Activated gamma-delta T cell treated with Interleukin-2 at 50 U/mL for 16 hours (primary cell): ENCODE measurements around the gene ADD2.
A peak's percentile ranks its signal among the peaks of the same experiment; 100 is the strongest.
"Not testable (repeated sequence)": the region's sequence is repeated elsewhere in the genome, so short reads cannot be mapped to it uniquely, and the experiment has no call there.

ENCODE experiments used
- DNase-seq: peaks from one replicate; pipeline ENCODE4 v3.0.0-alpha.2; 2020

The ADD2 gene

DNA sequence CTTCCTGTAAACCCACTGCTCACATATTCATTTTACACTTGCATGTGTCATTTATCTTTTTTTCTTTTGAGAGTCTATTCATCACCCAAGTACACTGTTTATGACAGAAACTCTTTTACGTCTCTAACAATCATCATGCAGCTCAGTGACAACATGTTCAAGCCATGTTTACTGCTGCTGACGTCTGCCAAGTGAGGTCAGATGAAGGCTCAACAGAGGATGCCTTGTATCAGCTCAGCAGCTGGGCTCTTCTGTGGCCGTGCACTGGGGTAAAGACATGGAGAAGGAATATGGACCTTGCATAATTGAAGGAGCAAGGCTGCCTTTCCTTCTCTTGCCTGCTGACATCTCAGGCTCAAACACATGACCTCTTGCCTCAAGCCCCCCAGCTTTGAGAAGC, 99.6 kb downstream of the ADD2 start:
- DNase-seq: no peak

DNA sequence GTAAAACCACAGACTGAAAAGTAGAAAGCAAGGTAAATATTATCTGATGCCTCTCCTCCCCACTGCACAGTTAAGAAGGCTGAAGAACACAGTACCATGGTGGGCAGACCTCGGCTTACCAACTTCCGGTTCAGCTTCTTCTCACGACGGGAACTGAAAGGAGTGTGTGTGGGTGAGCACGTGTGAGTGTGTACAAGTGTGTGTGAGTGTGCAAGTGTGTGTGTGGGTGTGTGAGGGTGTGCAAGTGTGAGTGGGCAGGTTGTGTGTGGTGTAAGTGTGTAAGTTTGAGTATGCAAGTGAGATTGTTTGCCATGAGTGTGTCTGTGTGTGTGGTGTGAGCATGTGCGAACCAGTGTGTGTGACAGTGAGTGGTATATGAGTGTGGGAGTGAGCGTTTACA, 103.5 kb downstream of the ADD2 start:
- DNase-seq: no peak

DNA sequence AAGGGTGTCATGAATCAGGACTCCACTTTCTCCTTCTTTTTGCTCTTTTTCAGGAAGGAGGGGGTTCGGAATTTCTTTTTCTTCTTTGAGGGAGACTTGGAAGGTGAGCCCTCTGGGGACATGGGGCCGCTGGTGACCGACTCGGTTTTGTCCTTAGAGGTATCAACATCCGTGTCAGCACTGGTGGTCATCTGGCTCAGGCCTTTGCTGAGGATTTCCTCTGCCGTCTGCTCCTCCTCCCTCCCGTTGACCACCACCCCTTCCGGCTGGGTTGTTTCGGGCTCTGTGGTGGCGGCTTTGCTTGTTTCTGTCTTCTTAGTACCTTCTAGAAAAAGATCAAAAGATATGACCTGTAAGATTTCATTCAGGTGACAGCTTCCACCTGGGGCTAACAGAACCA, 104.6 kb downstream of the ADD2 start:
- no peak for DNase-seq

GRCh38 chr2:70659551-70659950, 108.4 kb downstream of the ADD2 start:
- no peak for DNase-seq

- DNase-seq: no peak
Observed at GRCh38 chr2:70658476-70658875, 109.5 kb downstream of the ADD2 start.

- DNase-seq: no peak
Observed at GRCh38 chr2:70657246-70657645, 110.8 kb downstream of the ADD2 start.

DNA sequence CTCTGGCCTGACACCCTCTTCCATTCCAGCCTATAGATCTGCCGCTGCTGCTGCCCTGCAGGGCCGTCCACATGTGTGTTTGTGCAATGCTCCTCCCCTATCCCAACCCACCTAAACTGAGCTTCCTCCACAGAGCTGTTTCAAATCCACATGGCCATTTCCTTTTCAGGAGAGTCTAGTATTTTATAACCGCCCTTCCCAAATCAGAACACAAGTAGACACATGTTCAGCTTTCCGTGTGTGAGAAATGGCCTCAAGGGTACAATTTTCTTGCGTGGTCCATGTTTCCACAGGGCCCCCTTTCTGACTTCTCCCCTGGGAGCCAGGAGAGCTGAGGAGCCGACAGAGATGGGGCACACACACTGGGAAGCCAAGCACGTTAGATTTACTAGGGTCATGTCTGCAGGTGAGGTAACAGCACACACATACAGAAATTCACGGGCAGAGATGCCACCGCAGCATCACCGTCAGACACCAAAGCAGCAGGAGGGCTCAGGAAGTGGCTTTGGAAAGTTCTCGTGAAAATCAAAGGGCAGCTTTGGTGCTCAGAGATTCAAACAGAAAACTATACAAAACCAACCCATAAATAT, 111.5 kb downstream of the ADD2 start:
- peak; percentile 6 for DNase-seq

GRCh38 chr2:70655786-70656185, 112.2 kb downstream of the ADD2 start:
- no peak for DNase-seq

DNA sequence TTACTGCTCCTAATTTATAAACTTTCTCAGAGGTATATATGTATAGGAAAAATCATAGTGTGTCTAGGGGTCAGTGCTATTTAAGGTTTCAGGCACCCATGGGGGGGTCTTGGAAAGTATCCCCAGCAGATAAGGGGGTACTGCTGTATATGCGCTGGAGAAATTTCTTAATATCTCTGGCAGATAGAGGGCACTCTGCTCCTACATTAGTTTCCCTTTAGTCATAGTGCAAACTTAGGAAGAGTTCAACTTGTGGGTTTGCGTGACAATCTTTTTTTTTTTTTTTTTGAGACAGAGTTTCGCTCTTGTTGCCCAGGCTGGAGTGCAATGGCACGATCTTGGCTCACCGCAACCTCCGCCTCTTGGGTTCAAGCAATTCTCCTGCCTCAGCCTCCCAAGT, 112.8 kb downstream of the ADD2 start:
- DNase-seq: not testable (repeated sequence)

- DNase-seq: no peak
Observed at GRCh38 chr2:70651727-70652126, 116.3 kb downstream of the ADD2 start.

DNA sequence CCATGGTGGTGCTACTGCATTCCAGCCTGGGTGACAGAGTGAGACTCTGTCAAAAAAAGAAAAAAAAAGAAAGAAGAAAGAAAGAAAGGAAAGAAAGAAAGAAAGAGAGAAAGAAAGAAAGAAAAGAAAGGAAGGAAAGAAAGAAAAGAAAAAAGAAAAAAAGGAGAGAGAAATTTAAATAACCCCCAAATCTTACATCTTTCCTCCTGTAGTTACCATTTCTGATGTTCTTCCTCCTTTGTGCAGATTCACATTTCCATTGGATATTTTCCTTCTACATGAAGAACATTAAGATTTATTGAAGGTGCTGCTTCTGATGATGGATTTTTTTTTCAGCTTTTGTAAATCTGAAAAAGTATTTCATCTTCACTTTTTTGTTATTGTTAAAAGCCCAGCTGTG, 117.0 kb downstream of the ADD2 start:
- no peak for DNase-seq

- no peak for DNase-seq
Observed at GRCh38 chr2:70648961-70649360, 119.0 kb downstream of the ADD2 start.

DNA sequence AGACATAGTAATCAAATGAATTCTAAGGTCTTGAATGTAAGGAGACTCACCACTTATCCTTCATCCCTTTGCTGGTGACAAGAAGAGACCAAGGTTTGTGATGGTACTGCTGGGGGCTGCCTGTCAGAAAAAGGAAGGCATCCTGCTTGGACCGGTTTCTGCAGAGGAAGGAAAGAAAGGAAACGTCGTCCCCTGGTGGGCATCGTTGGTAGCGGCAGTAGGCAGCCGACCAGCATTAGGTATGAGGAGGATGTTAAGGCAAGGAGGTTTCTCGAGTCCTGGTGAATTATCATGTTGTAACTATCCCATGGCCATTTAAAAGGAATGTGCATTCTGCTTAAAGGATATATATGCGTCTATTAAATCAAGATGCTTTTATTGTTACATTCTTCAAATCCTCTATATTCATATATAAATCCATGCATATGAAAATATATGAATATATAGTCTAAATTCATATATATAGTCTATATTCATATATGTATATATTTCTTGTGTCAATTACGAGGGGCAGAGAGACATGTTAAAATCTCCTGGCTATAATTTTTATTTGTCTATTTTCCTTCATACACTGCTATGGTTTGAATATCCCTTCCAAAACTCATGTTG, 120.0 kb downstream of the ADD2 start:
- peak; percentile 67 for DNase-seq

DNA sequence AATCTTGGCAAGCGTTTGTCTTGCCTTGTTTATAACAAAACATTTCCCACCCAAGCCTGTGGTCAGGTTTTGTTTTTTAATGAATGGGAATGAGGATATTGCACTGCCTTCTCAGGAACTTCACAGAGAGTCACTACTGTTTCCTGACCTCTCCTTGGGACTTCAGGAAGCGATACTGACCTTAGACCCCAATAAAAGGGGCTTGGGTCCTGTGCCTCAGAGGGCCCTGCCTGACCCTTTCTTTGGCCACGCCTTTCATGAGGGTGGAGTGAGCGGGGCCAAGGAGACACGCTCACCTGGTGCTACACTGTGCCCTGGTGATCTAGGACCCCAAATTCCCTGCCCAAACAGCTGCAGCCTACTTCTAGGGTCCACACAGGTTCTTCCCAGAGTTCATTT, 121.6 kb downstream of the ADD2 start:
- DNase-seq: no peak

DNA sequence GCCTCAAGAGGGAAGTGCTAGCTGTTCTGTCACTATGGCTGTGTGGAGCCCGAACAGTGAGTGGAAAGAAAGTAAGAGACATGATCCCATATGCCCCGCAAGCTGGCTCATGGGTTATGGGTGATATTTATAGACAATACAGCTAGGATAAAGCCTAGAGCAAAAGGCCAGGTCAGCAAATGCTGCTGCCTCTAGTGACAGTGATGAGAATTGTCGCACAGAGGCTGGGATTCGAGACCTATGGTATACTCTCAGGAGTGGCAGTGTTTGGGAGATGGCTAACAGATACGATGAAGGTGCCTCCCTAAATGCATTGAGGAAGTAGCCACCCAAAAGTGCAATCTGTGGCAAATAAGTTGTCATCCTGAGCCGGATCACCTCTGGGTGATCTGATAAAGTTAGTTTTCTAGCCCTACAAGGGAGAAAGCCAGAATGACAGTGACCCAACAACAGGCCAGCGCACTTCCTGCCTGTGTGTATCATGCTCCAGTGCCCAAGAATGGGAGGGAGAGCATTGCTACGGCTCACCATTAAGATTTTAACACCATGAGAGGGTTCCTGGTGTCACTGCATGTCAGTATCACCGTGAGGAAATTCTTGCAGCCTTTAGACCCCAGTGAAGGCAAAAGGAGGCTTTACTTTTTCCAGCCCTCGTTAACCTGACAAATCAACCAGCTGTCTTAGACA, 122.1 kb downstream of the ADD2 start:
- DNase-seq: no peak

- no peak for DNase-seq
Observed at GRCh38 chr2:70643715-70644114, 124.3 kb downstream of the ADD2 start.

DNA sequence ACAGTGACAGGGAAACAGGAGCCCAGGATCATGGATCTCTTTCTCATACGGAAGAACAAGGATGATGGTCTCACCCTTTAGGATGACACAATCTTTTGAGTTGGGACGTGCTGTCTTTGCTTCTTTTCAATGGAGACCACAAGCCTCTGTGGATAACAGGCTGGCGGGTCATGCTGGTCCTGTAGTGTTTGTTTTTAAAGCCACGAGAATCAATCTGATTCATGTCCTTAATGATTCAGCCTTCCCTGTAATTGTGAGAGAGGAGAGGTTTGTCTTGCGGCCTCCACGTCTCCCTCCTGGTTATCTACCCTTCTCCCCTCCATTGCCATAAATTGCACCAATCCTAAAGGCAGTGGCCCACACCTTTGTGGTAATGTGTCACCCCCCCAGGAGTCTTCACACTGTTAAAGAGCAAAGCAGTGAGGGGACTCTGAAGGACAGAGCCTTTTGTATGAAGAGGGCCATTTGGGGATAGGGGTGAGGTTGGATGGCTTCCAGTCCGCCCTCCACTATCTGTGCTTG, 126.7 kb downstream of the ADD2 start:
- no peak for DNase-seq

DNA sequence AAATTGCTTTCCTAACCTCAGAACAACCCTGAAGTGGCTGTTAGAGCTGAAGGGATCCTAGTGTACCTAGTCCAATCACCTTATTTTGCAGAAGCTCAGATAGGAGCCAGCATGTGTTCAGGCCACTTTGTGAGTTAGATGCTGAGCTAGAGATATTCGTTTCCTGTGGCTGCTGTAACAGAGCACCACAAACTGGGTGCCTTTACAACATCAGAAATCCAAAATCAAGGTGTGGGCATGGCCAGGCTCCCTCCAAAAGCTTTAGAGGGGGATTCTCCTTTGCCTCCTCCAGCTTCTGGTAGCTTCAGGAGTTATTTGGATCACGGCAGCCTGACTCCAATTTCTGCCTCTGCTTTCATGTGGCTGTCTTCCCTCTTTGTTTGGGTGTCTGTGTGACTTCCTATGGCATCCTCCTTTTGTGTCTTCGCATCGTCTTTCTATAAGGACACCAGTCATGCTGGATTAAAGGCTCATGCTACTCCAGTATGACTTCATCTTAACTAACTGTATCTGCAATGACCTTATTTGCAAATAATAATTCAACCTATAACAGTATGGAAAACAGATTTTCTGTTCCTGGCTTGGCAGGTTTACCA, 128.1 kb downstream of the ADD2 start:
- DNase-seq: no peak

DNA sequence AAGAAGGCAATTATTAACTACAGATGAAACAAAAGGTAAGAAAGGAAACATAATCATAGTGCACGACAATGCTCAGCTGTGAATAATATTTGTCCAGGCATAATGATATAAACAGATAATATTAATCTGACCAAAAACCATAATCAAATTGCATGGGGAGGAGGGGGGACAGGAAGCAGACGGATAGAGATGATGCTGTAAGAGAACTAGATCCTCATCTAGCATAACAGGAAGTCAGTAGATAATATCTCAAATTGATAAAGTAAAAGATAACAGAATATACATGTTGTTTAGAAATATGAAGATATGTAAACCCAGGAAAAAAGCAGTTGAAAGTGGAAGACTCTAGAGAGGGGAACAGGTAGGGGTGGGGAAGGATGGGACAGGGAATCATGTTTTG, 129.4 kb downstream of the ADD2 start:
- no peak for DNase-seq

DNA sequence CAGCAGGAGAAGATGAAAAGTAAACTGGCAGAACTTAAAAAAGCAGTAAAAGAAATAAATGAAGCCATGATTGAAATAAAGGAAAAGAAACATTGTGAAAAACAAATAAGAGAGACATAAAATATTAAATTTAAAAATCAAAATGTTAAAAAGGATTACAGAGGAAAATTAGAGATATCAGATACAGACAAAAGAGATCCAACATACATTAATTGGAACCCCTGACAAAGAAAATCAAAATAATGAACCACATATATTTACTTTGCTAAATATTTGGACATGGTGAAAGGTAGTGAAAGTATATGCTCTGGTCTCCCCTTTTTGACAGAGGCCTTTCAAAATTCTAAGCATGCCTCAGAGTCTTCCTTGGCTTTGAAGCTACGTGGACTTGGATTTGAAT, 134.5 kb downstream of the ADD2 start:
- no peak for DNase-seq

- DNase-seq: no peak
Observed at GRCh38 chr2:70632966-70633365, 135.0 kb downstream of the ADD2 start.

- no peak for DNase-seq
Observed at GRCh38 chr2:70632388-70632787, 135.6 kb downstream of the ADD2 start.

DNA sequence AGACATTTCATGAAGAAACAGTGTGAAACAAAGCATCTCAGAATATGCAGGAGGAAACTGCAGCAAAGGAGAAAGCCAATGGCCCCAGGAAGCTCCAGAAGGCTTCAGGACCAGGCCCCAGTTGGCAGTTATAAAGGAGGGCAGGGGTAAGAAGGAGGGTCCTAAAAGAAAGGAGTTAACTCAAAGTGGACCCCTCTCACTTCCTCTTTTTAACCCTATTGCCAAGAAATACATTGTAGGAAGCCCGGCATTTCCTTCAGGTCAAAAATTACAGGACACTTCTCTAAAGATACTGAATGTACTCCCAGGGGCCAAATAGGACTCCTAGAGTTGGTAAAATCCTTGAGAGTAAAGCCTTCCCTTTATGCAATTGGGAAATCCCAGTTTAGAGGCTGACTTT, 137.2 kb downstream of the ADD2 start:
- no peak for DNase-seq
